ENCODE data around the gene FAM53B. TPM values are rescaled to one million over a fixed set of nuclear protein-coding genes. Genes with fewer than 3 reads are reported as not detected.

Gene FAM53B
- total RNA-seq, 2 donors from 2014 or later = 43.3 to 45.2 TPM

DNA sequence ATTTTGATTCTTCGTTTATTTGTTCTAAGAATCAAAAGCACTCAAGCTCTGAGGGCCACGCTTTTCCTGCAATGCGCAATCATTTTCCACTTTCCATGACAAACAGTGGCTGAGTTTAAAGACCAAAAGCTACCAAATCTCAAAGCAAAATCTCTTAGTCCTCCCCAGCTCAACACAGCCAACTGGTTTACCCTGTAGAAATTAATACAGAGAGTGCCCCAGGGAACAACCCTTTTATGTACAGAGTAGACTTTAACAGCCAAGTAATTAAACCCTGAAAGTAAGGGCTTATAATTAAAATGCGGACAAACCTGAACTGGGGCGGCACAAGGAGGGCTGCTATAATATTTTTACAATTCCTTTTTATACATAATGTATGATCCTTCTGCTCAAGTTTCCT lies 53.2 kb downstream of the FAM53B start:
- Histone ChIP-seq H3K9me3 (no peaks in the 10 kb centered on the region), H3K27me3 (no peaks in the 10 kb centered on the region), H3K4me1 (no peaks in the 10 kb centered on the region), H3K27ac (no peak overlapping the region), H3K9ac (ENCODE audit: low read depth in 2 of 2, low read length in 2 of 2) (no peak overlapping the region), H3K36me3 (peaks cover 15% of the 10 kb centered on the region), H3K4me3 (no peak overlapping the region)
- TF ChIP-seq, protein P1, sequence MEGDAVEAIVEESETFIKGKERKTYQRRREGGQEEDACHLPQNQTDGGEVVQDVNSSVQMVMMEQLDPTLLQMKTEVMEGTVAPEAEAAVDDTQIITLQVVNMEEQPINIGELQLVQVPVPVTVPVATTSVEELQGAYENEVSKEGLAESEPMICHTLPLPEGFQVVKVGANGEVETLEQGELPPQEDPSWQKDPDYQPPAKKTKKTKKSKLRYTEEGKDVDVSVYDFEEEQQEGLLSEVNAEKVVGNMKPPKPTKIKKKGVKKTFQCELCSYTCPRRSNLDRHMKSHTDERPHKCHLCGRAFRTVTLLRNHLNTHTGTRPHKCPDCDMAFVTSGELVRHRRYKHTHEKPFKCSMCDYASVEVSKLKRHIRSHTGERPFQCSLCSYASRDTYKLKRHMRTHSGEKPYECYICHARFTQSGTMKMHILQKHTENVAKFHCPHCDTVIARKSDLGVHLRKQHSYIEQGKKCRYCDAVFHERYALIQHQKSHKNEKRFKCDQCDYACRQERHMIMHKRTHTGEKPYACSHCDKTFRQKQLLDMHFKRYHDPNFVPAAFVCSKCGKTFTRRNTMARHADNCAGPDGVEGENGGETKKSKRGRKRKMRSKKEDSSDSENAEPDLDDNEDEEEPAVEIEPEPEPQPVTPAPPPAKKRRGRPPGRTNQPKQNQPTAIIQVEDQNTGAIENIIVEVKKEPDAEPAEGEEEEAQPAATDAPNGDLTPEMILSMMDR (IDR thresholded peaks at IDR 0.05) = no peak
- DNase-seq = no peak
- intact Hi-C loops (cut with DNase I) = no loop called here

DNA sequence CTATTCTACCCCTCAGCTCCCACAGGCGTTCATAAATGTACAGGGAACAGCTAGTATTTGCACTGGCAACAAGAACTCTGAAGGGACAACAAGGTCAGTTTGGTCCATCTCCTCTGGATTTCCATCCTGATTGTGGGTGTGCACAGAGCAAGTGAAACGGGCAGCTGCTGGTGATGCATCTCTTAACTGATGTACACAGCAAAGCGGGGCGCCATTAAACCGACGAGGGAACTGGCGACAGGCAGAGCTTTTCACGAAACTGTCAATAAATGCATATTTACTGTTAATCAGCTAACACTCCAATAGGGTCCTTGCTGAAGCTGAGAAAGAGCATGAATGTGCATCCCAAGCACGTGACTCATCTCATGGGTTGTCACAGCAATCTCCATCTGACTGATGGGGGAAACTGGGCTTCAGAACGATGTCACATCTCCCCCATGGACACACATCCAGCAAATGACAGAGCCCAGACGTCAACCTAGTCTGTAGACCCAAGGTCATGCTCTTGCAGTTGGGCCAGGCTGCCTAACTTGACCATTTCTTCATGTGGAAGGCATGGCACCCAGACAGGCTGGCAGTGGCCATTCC lies 54.2 kb downstream of the FAM53B start:
- H3K36me3 ChIP-seq = peaks cover 10% of the 10 kb centered on the region
- no peak overlapping the region for H3K27ac ChIP-seq
- no peaks in the 10 kb centered on the region for H3K4me1 ChIP-seq
- TF ChIP-seq, protein P1 (IDR thresholded peaks at IDR 0.05) = no peak
- DNase-seq = no peak
- H3K27me3 ChIP-seq = no peaks in the 10 kb centered on the region
- no peak overlapping the region for H3K4me3 ChIP-seq
- no peak overlapping the region for H3K9ac ChIP-seq (ENCODE audit: low read depth in 2 of 2, low read length in 2 of 2)
- intact Hi-C loops (cut with DNase I) = no loop called here
- H3K9me3 ChIP-seq = no peaks in the 10 kb centered on the region

DNA sequence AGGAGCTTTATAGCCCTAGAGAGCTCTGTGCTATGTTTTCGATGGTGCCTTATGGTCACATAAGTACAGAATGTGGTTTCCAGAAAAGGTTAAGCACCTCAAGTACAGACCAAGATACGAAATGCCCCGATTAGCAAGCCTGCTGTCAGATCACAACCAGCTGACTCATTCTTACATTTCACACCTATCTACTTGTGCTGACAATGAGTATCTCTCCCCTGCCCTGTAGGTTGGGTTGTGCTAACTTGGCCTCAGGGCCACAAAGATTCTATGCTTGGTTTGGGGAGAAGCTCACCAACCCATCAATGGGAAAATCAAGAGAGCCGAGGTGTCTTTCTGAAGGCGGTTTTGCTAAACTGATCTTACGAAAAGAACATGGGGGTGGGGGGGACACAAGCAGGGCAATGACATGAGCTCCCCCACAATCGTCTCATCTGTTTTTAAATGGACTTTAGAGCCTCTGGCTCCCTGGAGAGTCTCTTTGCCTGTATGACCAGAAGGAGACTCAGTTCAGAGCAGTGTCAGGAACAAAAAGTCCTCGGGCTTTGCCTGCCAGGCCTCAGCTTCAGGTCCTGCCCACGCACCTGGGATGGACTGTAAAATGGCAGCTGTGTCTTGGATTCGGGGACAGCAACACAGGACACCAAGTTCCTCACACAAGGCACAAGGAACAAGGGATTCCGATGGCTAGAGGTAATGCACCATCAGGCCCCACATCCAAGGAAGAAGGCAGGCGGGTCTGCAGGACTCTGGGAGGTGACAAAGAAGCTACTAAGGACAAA lies 55.1 kb downstream of the FAM53B start:
- TF ChIP-seq, protein P1 (IDR thresholded peaks at IDR 0.05) = no peak
- intact Hi-C loops (cut with DNase I) = no loop called here
- H3K4me3 ChIP-seq = no peak overlapping the region
- no peak overlapping the region for H3K27ac ChIP-seq
- no peak for DNase-seq
- peaks cover 6% of the 10 kb centered on the region for H3K36me3 ChIP-seq
- H3K4me1 ChIP-seq = no peaks in the 10 kb centered on the region
- H3K27me3 ChIP-seq = no peaks in the 10 kb centered on the region
- H3K9ac ChIP-seq (ENCODE audit: low read depth in 2 of 2, low read length in 2 of 2) = no peak overlapping the region
- no peaks in the 10 kb centered on the region for H3K9me3 ChIP-seq

DNA sequence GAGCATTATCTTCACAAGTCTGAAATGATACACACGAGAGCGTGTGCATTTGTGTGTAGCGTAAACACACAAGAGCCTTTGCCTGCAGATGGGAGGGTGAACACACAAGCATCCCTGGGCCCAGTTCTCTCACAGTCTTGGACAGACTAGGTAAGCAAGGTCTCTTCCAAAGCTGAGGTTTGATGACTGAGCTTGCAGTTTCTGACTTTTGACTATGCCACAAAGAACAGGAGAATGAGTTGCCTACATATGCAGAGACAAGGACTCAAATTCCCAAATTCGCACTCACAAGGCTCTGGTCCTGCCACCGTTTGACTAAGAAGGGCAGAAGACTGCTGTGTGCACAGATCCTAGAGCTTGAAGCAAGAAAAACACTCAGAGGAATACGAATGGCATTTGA lies 55.8 kb downstream of the FAM53B start:
- TF ChIP-seq, protein P1 (IDR thresholded peaks at IDR 0.05) = no peak
- H3K9ac ChIP-seq (ENCODE audit: low read depth in 2 of 2, low read length in 2 of 2) = no peak overlapping the region
- no peaks in the 10 kb centered on the region for H3K9me3 ChIP-seq
- no peak for DNase-seq
- no peak overlapping the region for H3K4me3 ChIP-seq
- no peak overlapping the region for H3K27ac ChIP-seq
- intact Hi-C loops (cut with DNase I) = no loop called here
- H3K36me3 ChIP-seq = peaks cover 6% of the 10 kb centered on the region
- no peaks in the 10 kb centered on the region for H3K4me1 ChIP-seq
- no peaks in the 10 kb centered on the region for H3K27me3 ChIP-seq

DNA sequence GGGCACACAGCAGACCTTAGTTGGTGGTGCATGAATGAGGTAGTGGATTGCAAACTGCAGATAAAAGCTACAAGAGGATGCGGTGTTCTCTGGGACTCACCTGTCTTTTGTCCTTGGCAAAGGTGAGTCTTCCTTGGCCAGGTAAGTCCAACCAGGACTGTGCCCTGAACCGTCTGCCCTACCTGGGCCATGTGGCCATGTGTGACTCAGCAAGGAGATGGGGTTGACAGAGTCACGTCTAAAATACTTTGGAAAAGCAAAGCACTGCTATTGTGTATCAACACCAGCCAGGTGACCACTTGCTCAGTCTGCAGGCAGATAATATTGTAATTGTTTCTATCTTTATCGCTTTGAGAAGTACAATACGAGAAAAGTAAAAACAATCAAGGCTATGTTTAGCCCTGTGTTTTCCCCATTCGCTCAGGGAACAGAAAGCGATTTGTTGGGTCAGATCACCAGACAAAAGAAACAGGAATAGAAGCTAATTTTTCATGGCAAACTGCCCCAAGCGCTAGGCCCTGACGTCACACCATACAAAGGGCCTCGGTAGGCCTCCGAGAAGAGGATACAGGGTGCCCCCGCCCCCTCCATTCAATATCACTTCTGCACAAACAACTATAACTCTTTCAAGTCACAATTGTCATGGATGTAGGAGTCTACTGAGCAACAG lies 57.3 kb downstream of the FAM53B start:
- intact Hi-C loops (cut with DNase I) = no loop called here

More for the DNA sequence above, 57.3 kb downstream of the FAM53B start:
- H3K9ac ChIP-seq (ENCODE audit: low read depth in 2 of 2, low read length in 2 of 2) = no peak overlapping the region
- no peaks in the 10 kb centered on the region for H3K4me1 ChIP-seq
- H3K4me3 ChIP-seq = no peak overlapping the region
- TF ChIP-seq, protein P1 (IDR thresholded peaks at IDR 0.05) = no peak
- DNase-seq = no peak
- no peaks in the 10 kb centered on the region for H3K9me3 ChIP-seq
- no peaks in the 10 kb centered on the region for H3K27me3 ChIP-seq
- H3K27ac ChIP-seq = no peak overlapping the region
- peaks cover 11% of the 10 kb centered on the region for H3K36me3 ChIP-seq

Measured in colonic mucosa (tissue), 4 donors.